ENCODE results near the gene IL17A.

The IL17A gene

GRCh38 chr6:52216932-52217575 lies 30.9 kb downstream of the IL17A start:
- DNase-seq (ENCODE audit: low spot score), result no peak

DNA sequence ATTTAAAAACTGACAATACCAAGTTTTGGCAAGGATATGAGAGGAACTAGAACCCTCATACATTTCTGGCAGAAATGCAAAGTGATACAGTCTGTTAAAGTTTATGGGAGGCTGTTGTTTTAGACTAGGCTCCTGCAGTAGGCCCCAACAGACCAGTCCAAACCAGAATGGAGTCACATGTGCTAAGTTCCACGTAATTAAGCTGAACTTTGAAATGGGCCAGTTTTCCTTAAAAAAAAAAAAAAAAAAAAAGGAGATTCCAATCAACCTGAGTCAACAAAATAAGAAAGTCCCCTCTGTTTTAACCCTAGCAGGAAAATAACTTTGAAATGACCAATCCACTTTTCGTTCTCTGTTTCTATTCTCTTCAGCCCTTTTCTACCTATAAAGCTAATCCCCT lies 31.6 kb downstream of the IL17A start:
- DNase-seq (ENCODE audit: low spot score), result no peak

DNA sequence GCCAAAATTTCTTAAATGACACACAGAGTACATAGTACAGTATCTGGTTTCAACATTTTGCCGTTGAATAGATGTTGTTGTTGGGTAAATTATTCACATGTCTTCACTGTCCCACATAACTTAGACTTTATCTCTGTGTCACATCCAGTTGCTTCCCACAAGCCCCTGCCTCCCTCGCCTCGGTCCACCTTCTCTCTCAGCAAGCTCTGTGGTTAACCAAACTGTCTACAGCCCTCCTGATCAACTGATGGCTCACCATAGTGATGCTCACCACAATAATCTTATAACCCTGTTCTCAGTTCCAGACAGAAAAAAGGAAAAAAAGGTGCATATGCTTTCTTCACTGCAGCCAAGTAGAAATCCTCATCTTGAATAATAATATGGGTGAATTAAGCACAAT lies 35.1 kb downstream of the IL17A start:
- DNase-seq (ENCODE audit: low spot score), result no peak

- no peak for DNase-seq (ENCODE audit: low spot score)
Measured at GRCh38 chr6:52227495-52227894, 41.3 kb downstream of the IL17A start.

DNA sequence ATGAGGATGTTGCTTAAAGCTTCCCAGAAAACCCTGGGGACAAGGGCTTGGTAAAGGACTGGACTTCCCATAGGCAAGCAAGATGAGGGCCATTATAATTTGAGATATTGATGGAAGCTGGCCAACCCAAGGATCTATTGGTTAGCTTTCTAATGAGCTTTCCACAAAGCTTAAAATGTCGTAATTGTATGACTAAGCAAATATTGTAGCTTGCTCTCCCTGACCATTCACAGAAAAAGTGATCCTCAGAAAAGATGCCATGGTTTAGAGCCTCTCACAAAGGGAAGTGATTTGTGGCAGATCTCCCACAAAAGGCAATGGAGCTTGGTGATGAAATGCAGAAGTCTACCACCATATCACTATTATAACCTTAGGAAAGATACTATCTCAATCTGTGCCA lies 44.5 kb downstream of the IL17A start:
- no peak for DNase-seq (ENCODE audit: low spot score)

GRCh38 chr6:52231406-52232127 lies 45.4 kb downstream of the IL17A start:
- DNase-seq (ENCODE audit: low spot score), result no peak

DNA sequence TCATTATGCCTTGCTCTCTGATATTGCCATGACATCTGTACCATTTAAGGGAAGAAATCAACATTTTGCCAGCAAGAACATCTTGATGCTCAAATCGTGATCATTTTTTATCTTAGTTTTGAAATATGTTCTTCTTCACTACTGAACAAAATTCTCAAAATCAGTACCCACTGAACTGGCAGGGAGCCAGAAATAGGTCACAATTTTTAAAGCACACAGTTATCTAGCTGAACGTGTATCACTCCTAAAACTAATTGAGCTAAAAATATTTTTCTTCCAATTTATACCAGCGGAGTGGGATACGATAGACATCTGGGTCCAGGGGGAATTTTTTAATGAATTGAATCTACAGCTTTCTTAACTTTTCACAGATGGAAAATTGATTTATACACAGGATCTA lies 46.8 kb downstream of the IL17A start:
- no peak for DNase-seq (ENCODE audit: low spot score)

GRCh38 chr6:52233975-52234823 lies 48.0 kb downstream of the IL17A start:
- DNase-seq (ENCODE audit: low spot score), result peak; percentile 38

Data from cerebellar cortex (tissue), 1 donor.